ENCODE results near the gene RASD2.

DNA sequence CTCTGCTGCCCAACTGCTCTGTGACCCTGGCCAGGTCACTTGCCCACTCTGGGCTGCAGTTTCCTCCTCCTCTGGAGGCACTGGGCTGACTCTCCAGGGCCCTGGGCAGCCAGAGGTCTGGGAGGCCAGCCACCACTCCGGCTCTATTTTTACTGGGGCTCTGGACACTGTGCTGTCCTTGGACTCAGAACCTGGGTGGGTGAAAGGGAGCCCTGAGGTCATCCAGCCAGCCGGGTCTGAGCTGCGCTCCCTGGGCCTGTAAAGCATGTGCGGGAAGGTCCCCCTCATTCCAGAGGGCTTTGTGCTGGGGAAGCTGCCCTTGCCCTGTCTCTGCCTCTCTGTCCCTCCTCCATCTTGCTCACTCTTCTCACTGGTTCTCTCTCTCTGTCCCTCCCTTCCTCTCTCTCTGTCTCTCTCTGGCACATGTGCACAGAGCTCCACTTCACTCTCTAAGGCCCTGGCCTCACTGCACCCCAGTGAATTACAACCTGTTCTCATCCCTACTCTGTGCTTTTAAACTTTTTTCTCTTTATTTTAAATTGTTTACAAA, 51.9 kb downstream of the RASD2 start:
- TF ChIP-seq, protein P1, sequence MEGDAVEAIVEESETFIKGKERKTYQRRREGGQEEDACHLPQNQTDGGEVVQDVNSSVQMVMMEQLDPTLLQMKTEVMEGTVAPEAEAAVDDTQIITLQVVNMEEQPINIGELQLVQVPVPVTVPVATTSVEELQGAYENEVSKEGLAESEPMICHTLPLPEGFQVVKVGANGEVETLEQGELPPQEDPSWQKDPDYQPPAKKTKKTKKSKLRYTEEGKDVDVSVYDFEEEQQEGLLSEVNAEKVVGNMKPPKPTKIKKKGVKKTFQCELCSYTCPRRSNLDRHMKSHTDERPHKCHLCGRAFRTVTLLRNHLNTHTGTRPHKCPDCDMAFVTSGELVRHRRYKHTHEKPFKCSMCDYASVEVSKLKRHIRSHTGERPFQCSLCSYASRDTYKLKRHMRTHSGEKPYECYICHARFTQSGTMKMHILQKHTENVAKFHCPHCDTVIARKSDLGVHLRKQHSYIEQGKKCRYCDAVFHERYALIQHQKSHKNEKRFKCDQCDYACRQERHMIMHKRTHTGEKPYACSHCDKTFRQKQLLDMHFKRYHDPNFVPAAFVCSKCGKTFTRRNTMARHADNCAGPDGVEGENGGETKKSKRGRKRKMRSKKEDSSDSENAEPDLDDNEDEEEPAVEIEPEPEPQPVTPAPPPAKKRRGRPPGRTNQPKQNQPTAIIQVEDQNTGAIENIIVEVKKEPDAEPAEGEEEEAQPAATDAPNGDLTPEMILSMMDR (IDR thresholded peaks at IDR 0.05; ENCODE audit: low read depth, low read length) = no peak
- TF ChIP-seq, protein P2, sequence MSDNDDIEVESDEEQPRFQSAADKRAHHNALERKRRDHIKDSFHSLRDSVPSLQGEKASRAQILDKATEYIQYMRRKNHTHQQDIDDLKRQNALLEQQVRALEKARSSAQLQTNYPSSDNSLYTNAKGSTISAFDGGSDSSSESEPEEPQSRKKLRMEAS (IDR thresholded peaks at IDR 0.05; ENCODE audit: low read depth, low read length) = no peak
- no peak for TF ChIP-seq POLR2A (IDR thresholded peaks at IDR 0.05; ENCODE audit: extremely low read depth, insufficient read length)
- no peak for TF ChIP-seq MYC (IDR thresholded peaks at IDR 0.05; ENCODE audit: low read depth, low read length)

Measured in NB4 (cell line).